ENCODE data around the gene KIRREL3.

DNA sequence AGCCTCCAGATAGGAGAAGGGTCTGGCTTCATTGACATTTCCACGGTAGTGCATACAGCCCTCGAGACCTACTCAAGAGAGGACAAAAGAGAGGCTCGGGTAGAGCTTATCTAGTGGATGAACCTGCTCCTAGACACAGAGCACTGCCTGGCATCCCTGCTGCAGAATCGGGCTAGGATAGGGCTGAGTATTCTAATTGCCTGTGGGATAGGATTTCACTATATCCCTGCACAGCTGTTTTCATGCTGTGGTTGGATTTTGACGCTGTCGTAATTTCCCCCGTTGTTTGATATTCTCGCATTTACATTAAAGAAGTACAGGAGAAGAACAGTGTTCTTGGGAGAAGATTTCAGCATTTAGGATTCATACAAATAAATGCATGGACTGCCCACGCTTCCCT, 107.8 kb downstream of the KIRREL3 start:
- TF ChIP-seq EZH2 (IDR thresholded peaks at IDR 0.05; ENCODE audit: borderline replicate concordance, low read depth, low read length, severe bottlenecking) = no peak
- TF ChIP-seq CTCF (IDR thresholded peaks at IDR 0.05; ENCODE audit: extremely low read depth in 1 of 2, insufficient read depth in 1 of 2, low read depth in 1 of 2, low read length in 2 of 2) = no peak
- no peak for TF ChIP-seq POLR2AphosphoS5 (IDR thresholded peaks at IDR 0.05; ENCODE audit: insufficient read depth, low read depth, low read length)
- TF ChIP-seq JUN (IDR thresholded peaks at IDR 0.05; ENCODE audit: borderline replicate concordance, insufficient read depth, insufficient read length, low read depth) = no peak
- no peak for TF ChIP-seq POLR2A (IDR thresholded peaks at IDR 0.05; ENCODE audit: low read depth, low read length)
- no peak for TF ChIP-seq MYC (IDR thresholded peaks at IDR 0.05; ENCODE audit: low read depth, low read length)
- no peak for TF ChIP-seq GATA2 (IDR thresholded peaks at IDR 0.05; ENCODE audit: insufficient read depth, insufficient read length, low read depth, low read length)
- TF ChIP-seq MAX (IDR thresholded peaks at IDR 0.05; ENCODE audit: insufficient read depth, insufficient read length) = no peak
- no peak for TF ChIP-seq FOS (IDR thresholded peaks at IDR 0.05; ENCODE audit: borderline replicate concordance, insufficient read depth, low read length)

All from endothelial cell of umbilical vein (primary cell).